Measurements from ENCODE around the gene CYB5R2. TPM values are rescaled to one million over a fixed set of nuclear protein-coding genes. Genes with fewer than 3 reads are reported as not detected.

CYB5R2 gene
- total and polyA plus RNA-seq, 2 experiments from 2014 or later, result 40.9 to 56.2 TPM

DNA sequence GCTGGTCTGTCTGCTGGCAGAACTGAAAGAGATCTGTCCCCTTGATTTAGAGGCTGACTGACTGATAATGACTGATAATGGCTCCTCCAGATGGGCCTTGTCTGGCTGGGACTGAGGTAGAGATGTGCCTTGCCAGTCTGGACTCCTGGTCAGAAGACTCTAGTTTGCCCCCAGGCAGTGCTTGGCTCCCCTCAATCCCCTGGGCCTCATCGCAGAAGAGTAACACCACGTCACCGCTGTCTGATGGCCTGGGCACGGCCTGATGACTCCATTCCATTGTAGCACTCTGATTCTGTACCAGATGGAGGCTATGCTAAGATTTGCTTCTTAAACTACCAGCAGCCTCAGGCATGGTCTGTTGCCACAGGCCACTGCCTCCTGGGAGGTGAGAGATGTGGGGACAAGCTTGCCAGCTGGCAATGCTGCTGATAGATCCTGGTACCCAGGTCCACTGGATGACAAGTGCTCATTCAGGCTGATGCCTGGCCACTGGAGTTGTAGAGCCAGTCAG is 19.1 kb downstream of the CYB5R2 start:
- Histone ChIP-seq H3K27me3 (ENCODE audit: insufficient read depth) (no peaks in the 10 kb centered on the region), H3F3A (replicated peaks; ENCODE audit: low read depth) (0 out of 2 replicates have a peak, but pooled peaks cover 2% of the 10 kb centered on the region), H3K4me1 (ENCODE audit: insufficient read depth) (no peaks in the 10 kb centered on the region), H3K36me3 (ENCODE audit: insufficient read depth) (no peaks in the 10 kb centered on the region), H3K9me2 (ENCODE audit: insufficient read depth) (no peaks in the 10 kb centered on the region), H3K4me2 (no peak overlapping the region), H3K4me3 (no peak overlapping the region), H3K27ac (ENCODE audit: low read depth) (no peak overlapping the region), H2AFZ (no peak overlapping the region), H4K20me1 (replicated peaks; ENCODE audit: insufficient read depth) (no peaks in the 10 kb centered on the region), H3K79me2 (replicated peaks; ENCODE audit: insufficient read depth) (no peaks in the 10 kb centered on the region)
- H3K36me3 Mint-ChIP-seq (ENCODE audit: low read depth), result peaks cover 25% of the 10 kb centered on the region
- peaks cover 7% of the 10 kb centered on the region for H3K27me3 Mint-ChIP-seq (ENCODE audit: insufficient read depth, low read depth, poor library complexity)
- no peak overlapping the region for H3K27ac Mint-ChIP-seq
- no peak for TF ChIP-seq STAT1 (IDR thresholded peaks at IDR 0.05; ENCODE audit: unreplicated experiment)
- H3K4me3 Mint-ChIP-seq, result no peak overlapping the region
- H3K9me3 Mint-ChIP-seq, result no peaks in the 10 kb centered on the region
- H3K4me1 Mint-ChIP-seq, result peaks cover 5% of the 10 kb centered on the region
- ATAC-seq (no peak), DNase-seq (ENCODE audit: low spot score) (no peak)

- H3K9me2 ChIP-seq (ENCODE audit: insufficient read depth), result no peaks in the 10 kb centered on the region
- no peak overlapping the region for H3K4me3 ChIP-seq
- no peaks in the 10 kb centered on the region for H3F3A ChIP-seq (replicated peaks; ENCODE audit: low read depth)
- no peaks in the 10 kb centered on the region for H3K9me3 Mint-ChIP-seq
- H3K27ac Mint-ChIP-seq, result no peak overlapping the region
- no peaks in the 10 kb centered on the region for H4K20me1 ChIP-seq (replicated peaks; ENCODE audit: insufficient read depth)
- H3K4me1 Mint-ChIP-seq, result no peaks in the 10 kb centered on the region; the same call in 2 of the 3 replicates
- no peaks in the 10 kb centered on the region for H3K36me3 ChIP-seq (ENCODE audit: insufficient read depth)
- H3K27me3 ChIP-seq (ENCODE audit: insufficient read depth), result no peaks in the 10 kb centered on the region
- H3K36me3 Mint-ChIP-seq (ENCODE audit: low read depth), result peaks cover 23% of the 10 kb centered on the region
- H3K79me2 ChIP-seq (replicated peaks; ENCODE audit: insufficient read depth), result no peaks in the 10 kb centered on the region
- no peaks in the 10 kb centered on the region for H3K27me3 Mint-ChIP-seq (ENCODE audit: insufficient read depth, low read depth, poor library complexity)
- no peak overlapping the region for H3K27ac ChIP-seq (ENCODE audit: low read depth)
- TF ChIP-seq POLR2AphosphoS5 (IDR thresholded peaks at IDR 0.05; ENCODE audit: low read depth) (no peak), JUNB (IDR thresholded peaks at IDR 0.05; ENCODE audit: unreplicated experiment) (no peak)
- no peak for ATAC-seq
- H2AFZ ChIP-seq, result no peak overlapping the region
- H3K4me1 ChIP-seq (ENCODE audit: insufficient read depth), result no peaks in the 10 kb centered on the region
- no peak for DNase-seq (ENCODE audit: low spot score)
- no peak overlapping the region for H3K4me2 ChIP-seq
- no peak overlapping the region for H3K4me3 Mint-ChIP-seq
Measured at GRCh38 chr11:7651700-7652099, 21.6 kb downstream of the CYB5R2 start.

DNA sequence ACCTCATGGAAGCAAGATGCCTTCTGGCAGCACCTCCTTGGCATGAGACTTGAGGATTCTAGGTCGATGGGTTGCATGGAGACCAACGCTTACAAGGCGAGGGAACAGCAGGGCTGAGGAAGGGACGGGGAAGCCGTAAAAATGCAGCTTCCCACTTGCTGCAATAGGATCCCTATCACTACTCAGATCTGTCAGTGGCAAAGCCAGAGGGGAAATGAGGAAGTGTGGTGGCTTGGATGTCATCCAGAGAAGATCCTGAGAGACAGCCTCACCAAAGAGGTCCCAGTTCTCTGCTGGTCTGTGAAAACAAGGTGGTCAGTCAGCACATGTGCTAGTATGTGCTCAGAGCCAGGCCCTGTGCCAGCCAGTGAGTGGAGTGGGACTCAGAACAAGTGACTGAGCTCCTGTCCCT is 22.2 kb downstream of the CYB5R2 start:
- Mint-ChIP-seq H3K27me3 (ENCODE audit: insufficient read depth, low read depth, poor library complexity) (no peaks in the 10 kb centered on the region), H3K9me3 (no peaks in the 10 kb centered on the region), H3K4me3 (no peak overlapping the region), H3K27ac (no peak overlapping the region), H3K4me1 (no peaks in the 10 kb centered on the region; the same call in 2 of the 3 replicates), H3K36me3 (ENCODE audit: low read depth) (peaks cover 23% of the 10 kb centered on the region)
- Histone ChIP-seq H3K79me2 (replicated peaks; ENCODE audit: insufficient read depth) (no peaks in the 10 kb centered on the region), H3K36me3 (ENCODE audit: insufficient read depth) (no peaks in the 10 kb centered on the region), H4K20me1 (replicated peaks; ENCODE audit: insufficient read depth) (no peaks in the 10 kb centered on the region), H3K4me2 (no peak overlapping the region), H3K27me3 (ENCODE audit: insufficient read depth) (no peaks in the 10 kb centered on the region), H3F3A (replicated peaks; ENCODE audit: low read depth) (no peaks in the 10 kb centered on the region), H3K9me2 (ENCODE audit: insufficient read depth) (no peaks in the 10 kb centered on the region), H3K4me3 (no peak overlapping the region), H3K27ac (ENCODE audit: low read depth) (no peak overlapping the region), H3K4me1 (ENCODE audit: insufficient read depth) (no peaks in the 10 kb centered on the region), H2AFZ (no peak overlapping the region)
- no peak for TF ChIP-seq EZH2 (IDR thresholded peaks at IDR 0.05; ENCODE audit: low read depth, unreplicated experiment)
- TF ChIP-seq, protein P1, sequence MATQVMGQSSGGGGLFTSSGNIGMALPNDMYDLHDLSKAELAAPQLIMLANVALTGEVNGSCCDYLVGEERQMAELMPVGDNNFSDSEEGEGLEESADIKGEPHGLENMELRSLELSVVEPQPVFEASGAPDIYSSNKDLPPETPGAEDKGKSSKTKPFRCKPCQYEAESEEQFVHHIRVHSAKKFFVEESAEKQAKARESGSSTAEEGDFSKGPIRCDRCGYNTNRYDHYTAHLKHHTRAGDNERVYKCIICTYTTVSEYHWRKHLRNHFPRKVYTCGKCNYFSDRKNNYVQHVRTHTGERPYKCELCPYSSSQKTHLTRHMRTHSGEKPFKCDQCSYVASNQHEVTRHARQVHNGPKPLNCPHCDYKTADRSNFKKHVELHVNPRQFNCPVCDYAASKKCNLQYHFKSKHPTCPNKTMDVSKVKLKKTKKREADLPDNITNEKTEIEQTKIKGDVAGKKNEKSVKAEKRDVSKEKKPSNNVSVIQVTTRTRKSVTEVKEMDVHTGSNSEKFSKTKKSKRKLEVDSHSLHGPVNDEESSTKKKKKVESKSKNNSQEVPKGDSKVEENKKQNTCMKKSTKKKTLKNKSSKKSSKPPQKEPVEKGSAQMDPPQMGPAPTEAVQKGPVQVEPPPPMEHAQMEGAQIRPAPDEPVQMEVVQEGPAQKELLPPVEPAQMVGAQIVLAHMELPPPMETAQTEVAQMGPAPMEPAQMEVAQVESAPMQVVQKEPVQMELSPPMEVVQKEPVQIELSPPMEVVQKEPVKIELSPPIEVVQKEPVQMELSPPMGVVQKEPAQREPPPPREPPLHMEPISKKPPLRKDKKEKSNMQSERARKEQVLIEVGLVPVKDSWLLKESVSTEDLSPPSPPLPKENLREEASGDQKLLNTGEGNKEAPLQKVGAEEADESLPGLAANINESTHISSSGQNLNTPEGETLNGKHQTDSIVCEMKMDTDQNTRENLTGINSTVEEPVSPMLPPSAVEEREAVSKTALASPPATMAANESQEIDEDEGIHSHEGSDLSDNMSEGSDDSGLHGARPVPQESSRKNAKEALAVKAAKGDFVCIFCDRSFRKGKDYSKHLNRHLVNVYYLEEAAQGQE (IDR thresholded peaks at IDR 0.05; ENCODE audit: unreplicated experiment), result no peak
- no peak for TF ChIP-seq EZH2phosphoT487 (IDR thresholded peaks at IDR 0.05; ENCODE audit: unreplicated experiment)
- ATAC-seq (no peak), DNase-seq (ENCODE audit: low spot score) (no peak)
